NB4 (cell line): ENCODE data around the gene DNAH14.
"Not testable (repeated sequence)": the region's sequence is repeated elsewhere in the genome, so short reads cannot be mapped to it uniquely, and the experiment has no call there.

Experiments
- CTCF ChIP-seq: IDR thresholded peaks from one replicate; pipeline ENCODE4 v1.5.1; 2012; ENCODE audit warnings: low read depth, low read length
- MAX ChIP-seq: IDR thresholded peaks from 2 replicates; pipeline ENCODE4 v1.6.1; 2011; ENCODE audit warnings: low read depth, low read length
- MYC ChIP-seq: IDR thresholded peaks from 2 replicates; pipeline ENCODE4 v1.6.1; 2011; ENCODE audit warnings: low read depth, low read length
- POLR2A ChIP-seq: IDR thresholded peaks from 2 replicates; pipeline ENCODE4 v1.6.1; 2011; ENCODE audit warnings: mild to moderate bottlenecking; ENCODE audit not compliant: insufficient read length; ENCODE audit errors: extremely low read depth

GRCh38 chr1:225229429-225229828 lies 300.0 kb downstream of the DNAH14 start:
- not testable (repeated sequence) for TF ChIP-seq CTCF, POLR2A, MAX, MYC
